HCT116 (cell line): ENCODE measurements around the gene PDE1A. TPM values are rescaled to one million over a fixed set of nuclear protein-coding genes. Genes with fewer than 3 reads are reported as not detected.

Experiments used
- ATAC-seq: fragments of 200-7000 bp; cut with Tn5 transposase; 2 replicates; pipeline ENCODE4 v1.9.1; 2020; ENCODE audit warnings: mild to moderate bottlenecking, moderate library complexity
- BruUV-seq: library from RNA; stranded (reverse); fragments of 400-500 nt; replicated peaks from 2 replicates; lab custom pipeline; 2021; lab: Mats Ljungman, UMichigan
- CTCF ChIA-PET: fragments of 300-600 bp; sonication (Branson Sonifier 250); formaldehyde crosslinking; loops from one replicate; lab custom pipeline; 2021; ENCODE audit warnings: antibody characterized with exemption; lab: Charles Lee
- POLR2A ChIA-PET: fragments of 300-600, 350-600 bp; sonication (Branson Sonifier 250); formaldehyde crosslinking; loops from one replicate; lab custom pipeline; 2021; ENCODE audit warnings: antibody characterized with exemption; lab: Charles Lee
- RAD21 ChIA-PET, 2 experiments: fragments of 300-600 bp; sonication (Branson Sonifier 250); formaldehyde crosslinking; loops; one replicate each; lab custom pipeline; 2023; ENCODE audit warnings: low total read pairs in 2 of 2; ENCODE audit not compliant: uncharacterized antibody in 2 of 2, unreplicated experiment in 2 of 2, low non-redundant PET in 1 of 2; lab: Charles Lee
- DNase-seq: peaks from one replicate; pipeline ENCODE4 v3.0.0-alpha.2; 2010; ENCODE audit warnings: low read depth, low spot score
- H2AFZ ChIP-seq: fragments of 200-600 bp; shearing (Covaris generic), sonication (generic); 2 replicates; pipeline ENCODE4 v1.6.1; 2017; ENCODE audit warnings: low read depth, mixed run types, mixed read lengths, antibody characterized with exemption, low read length; ENCODE audit not compliant: poor library complexity, severe bottlenecking
- H3K27ac ChIP-seq: 2 replicates; pipeline ENCODE4 v1.5.1; 2012; ENCODE audit warnings: low read depth, low read length
- H3K27me3 ChIP-seq: fragments of 200-600 bp; sonication (generic); 2 replicates; pipeline ENCODE4 v1.6.1; 2016; ENCODE audit warnings: mixed run types, low read length, mixed read lengths; ENCODE audit not compliant: insufficient read depth
- H3K36me3 ChIP-seq, 2 experiments: fragments of 200-500 bp in 1 of 2; fragments of 200-600 bp in 1 of 2; sonication (Bioruptor generic) in 1 of 2; sonication (generic) in 1 of 2; 2 replicates each; pipeline versions ENCODE4 v1.5.1 to v1.6.1; 2014 to 2016; ENCODE audit warnings: low read length in 2 of 2, inconsistent platforms in 1 of 2, mixed read lengths in 1 of 2, mixed run types in 1 of 2; ENCODE audit not compliant: insufficient read depth in 2 of 2, control insufficient read depth in 1 of 2
- H3K4me1 ChIP-seq, 2 experiments: fragments of 200-600 bp in 1 of 2; sonication (generic) in 1 of 2; 2 replicates each; pipeline versions ENCODE4 v1.5.1 to v1.6.1; 2012 to 2017; ENCODE audit warnings: low read length in 2 of 2, inconsistent platforms in 1 of 2, mild to moderate bottlenecking in 1 of 2, mixed read lengths in 1 of 2, mixed run types in 1 of 2, moderate library complexity in 1 of 2; ENCODE audit not compliant: insufficient read depth in 2 of 2, control insufficient read depth in 1 of 2
- H3K4me2 ChIP-seq: fragments of 200-600 bp; sonication (generic); 2 replicates; pipeline ENCODE4 v1.6.1; 2017; ENCODE audit warnings: mixed run types, low read length, mixed read lengths
- H3K4me3 ChIP-seq, 2 experiments: fragments of 200-600 bp in 1 of 2; sonication (generic) in 1 of 2; replicated peaks in 1 of 2; 2 replicates each; pipeline ENCODE4 v1.5.1; 2011 to 2016; ENCODE audit warnings: low read length in 2 of 2, control low read depth in 1 of 2, low read depth in 1 of 2, mild to moderate bottlenecking in 1 of 2, mixed read lengths in 1 of 2, mixed run types in 1 of 2
- H3K79me2 ChIP-seq: fragments of 200-600 bp; sonication (generic); 2 replicates; pipeline ENCODE4 v1.6.1; 2017; ENCODE audit warnings: mild to moderate bottlenecking, mixed run types, low read length, moderate library complexity, mixed read lengths; ENCODE audit not compliant: insufficient read depth
- H3K9ac ChIP-seq: fragments of 200-600 bp; sonication (generic); 2 replicates; pipeline ENCODE4 v1.6.1; 2016; ENCODE audit warnings: low read length, mixed read lengths
- H3K9me2 ChIP-seq: fragments of 200-600 bp; sonication (generic), shearing (Covaris generic); 2 replicates; pipeline ENCODE4 v1.6.1; 2017; ENCODE audit warnings: mixed run types, mild to moderate bottlenecking, moderate library complexity; ENCODE audit not compliant: insufficient read depth
- H3K9me3 ChIP-seq, 2 experiments: fragments of 200-500 bp in 1 of 2; fragments of 200-600 bp in 1 of 2; sonication (Bioruptor generic) in 1 of 2; sonication (generic) in 1 of 2; 2 replicates each; pipeline ENCODE4 v1.6.1; 2014 to 2017; ENCODE audit warnings: low read length in 2 of 2, mixed read lengths in 2 of 2, inconsistent platforms in 1 of 2, low read depth in 1 of 2, mild to moderate bottlenecking in 1 of 2, mixed run types in 1 of 2, moderate library complexity in 1 of 2; ENCODE audit not compliant: control insufficient read depth in 1 of 2, insufficient read depth in 1 of 2
- H4K20me1 ChIP-seq: fragments of 200-600 bp; sonication (generic), shearing (Covaris generic); 2 replicates; pipeline ENCODE4 v1.6.1; 2017; ENCODE audit warnings: mixed run types, mild to moderate bottlenecking, moderate library complexity; ENCODE audit not compliant: insufficient read depth
- ATF3 ChIP-seq: IDR thresholded peaks from 2 replicates; pipeline ENCODE4 v1.6.1; 2012
- ELF1 ChIP-seq: IDR thresholded peaks from 2 replicates; pipeline ENCODE4 v1.6.1; 2012; ENCODE audit warnings: low read depth, borderline replicate concordance
- MAX ChIP-seq: IDR thresholded peaks from 2 replicates; pipeline ENCODE4 v1.6.1; 2012
- SRF ChIP-seq: IDR thresholded peaks from 2 replicates; pipeline ENCODE4 v1.6.1; 2012; ENCODE audit warnings: low read depth
- YY1 ChIP-seq: IDR thresholded peaks from 2 replicates; pipeline ENCODE4 v1.6.1; 2011; ENCODE audit warnings: low read length, low read depth, moderate library complexity, mild to moderate bottlenecking; ENCODE audit not compliant: insufficient replicate concordance; ENCODE audit errors: extremely low read depth
- intact Hi-C: fragments of 100-400 bp; cut with micrococcal nuclease; formaldehyde crosslinking; loops from 2 replicates; pipeline ENCODE4 v1.10.0; 2022
- total RNA-seq: library from RNA; stranded (reverse); gene quantifications from one replicate; pipeline ENCODE4 v1.2.1, GENCODE V29; 2021; ENCODE audit not compliant: unreplicated experiment

Gene PDE1A
- total RNA-seq, 1 experiment from 2014 or later, result 0.12 TPM

DNA sequence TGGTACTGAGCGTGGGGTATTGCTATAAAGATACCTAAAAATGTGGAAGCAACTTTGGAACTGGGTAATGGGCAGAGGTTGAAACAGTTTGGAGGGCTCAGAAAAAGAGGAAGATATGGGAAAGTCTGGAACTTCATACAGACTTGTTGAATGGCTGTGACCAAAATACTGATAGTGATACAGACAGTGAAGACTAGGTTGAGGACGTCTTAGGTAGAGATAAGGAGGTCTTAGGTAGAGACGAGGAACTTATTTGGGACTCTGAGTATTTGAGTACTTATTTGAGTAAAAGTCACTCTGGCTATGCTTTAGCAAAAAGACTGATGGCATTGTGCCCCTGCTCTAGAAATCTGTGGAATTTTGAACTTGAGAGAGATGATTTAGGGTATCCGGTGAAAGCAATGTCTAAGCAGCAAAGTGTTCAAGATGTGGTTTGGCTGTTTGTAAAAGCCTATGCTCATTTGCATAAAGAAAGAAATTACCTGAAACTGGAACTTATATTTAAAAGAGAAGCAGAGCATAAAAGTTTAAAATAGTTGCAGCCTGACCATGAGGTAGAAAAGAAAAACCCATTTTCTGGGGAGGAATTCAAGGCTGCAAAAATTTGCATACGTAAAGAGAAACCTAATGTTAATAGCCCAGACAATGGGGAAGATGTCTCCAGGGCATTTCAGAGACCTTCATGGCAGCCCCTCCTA lies 219.6 kb downstream of the PDE1A start:
- ChIA-PET RAD21 (no interaction called here), CTCF (no interaction called here), POLR2A (no interaction called here)
- H3K4me1 ChIP-seq, result no peaks in the 10 kb centered on the region
- no peak overlapping the region for H3K4me3 ChIP-seq
- no peak overlapping the region for H3K4me2 ChIP-seq
- H3K9ac ChIP-seq, result no peak overlapping the region
- no peaks in the 10 kb centered on the region for H4K20me1 ChIP-seq
- TF ChIP-seq ELF1 (no peak), SRF (no peak), ATF3 (no peak)
- no peak for ATAC-seq
- no peaks in the 10 kb centered on the region for H3K36me3 ChIP-seq
- no peaks in the 10 kb centered on the region for H3K27me3 ChIP-seq
- no peaks in the 10 kb centered on the region for H3K9me3 ChIP-seq
- H3K27ac ChIP-seq, result no peak overlapping the region
- no peak for DNase-seq
- no peaks in the 10 kb centered on the region; the same call in 1 of the 2 replicates for H3K9me2 ChIP-seq
- H2AFZ ChIP-seq, result no peak overlapping the region
- no TSS peak for BruUV-seq
- H3K79me2 ChIP-seq, result no peaks in the 10 kb centered on the region
- intact Hi-C loops, result no loop called here

- ATAC-seq (no peak), DNase-seq (no peak)
- BruUV-seq, result no TSS peak
- Histone ChIP-seq H3K9me2 (no peaks in the 10 kb centered on the region), H3K4me3 (no peak overlapping the region), H3K79me2 (no peaks in the 10 kb centered on the region), H3K36me3 (no peaks in the 10 kb centered on the region), H3K9ac (no peak overlapping the region), H4K20me1 (no peaks in the 10 kb centered on the region), H3K4me2 (no peak overlapping the region), H3K4me1 (no peaks in the 10 kb centered on the region), H3K9me3 (no peaks in the 10 kb centered on the region), H3K27me3 (no peaks in the 10 kb centered on the region), H2AFZ (no peak overlapping the region), H3K27ac (no peak overlapping the region)
- intact Hi-C loops, result no loop called here
- RAD21 ChIA-PET, result no interaction called here
- CTCF ChIA-PET, result no interaction called here
- POLR2A ChIA-PET, result no interaction called here
- TF ChIP-seq MAX, result no peak
- no peak for TF ChIP-seq YY1
Measured at GRCh38 chr2:182197529-182197928, 229.3 kb downstream of the PDE1A start.
